HG03565 (cell line): ENCODE data around the gene ABHD12B.

Source experiments
- ATAC-seq: cut with Tn5 transposase; IDR thresholded peaks from one replicate; pipeline ENCODE4 v1.9.1; 2021; ENCODE audit warnings: mild to moderate bottlenecking, moderate library complexity; ENCODE audit not compliant: unreplicated experiment

The ABHD12B gene

GRCh38 chr14:50871914-50872732, at the start of gene ABHD12B:
TSS of gene ABHD12B (plus strand) at chr14:50872053. CDS start at chr14:50872175, 122 bp downstream.
- no peak for ATAC-seq

GRCh38 chr14:50822501-50823042, 49.3 kb upstream of the ABHD12B start:
- ATAC-seq, result no peak

- ATAC-seq, result no peak
These were observed 48.6 kb upstream of the ABHD12B start for GRCh38 chr14:50823051-50823761.

- ATAC-seq, result peak; percentile 51
These were observed 47.9 kb upstream of the ABHD12B start for GRCh38 chr14:50823762-50824636.

GRCh38 chr14:50825307-50825706, 46.5 kb upstream of the ABHD12B start:
- no peak for ATAC-seq

- ATAC-seq, result no peak
These were observed 45.2 kb upstream of the ABHD12B start for GRCh38 chr14:50826681-50827080.

- ATAC-seq, result no peak
These were observed 42.9 kb upstream of the ABHD12B start for GRCh38 chr14:50828721-50829488.

- no peak for ATAC-seq
These were observed 42.3 kb upstream of the ABHD12B start for GRCh38 chr14:50829489-50830043.

GRCh38 chr14:50830044-50830931, 41.6 kb upstream of the ABHD12B start:
- ATAC-seq, result peak; percentile 18

- peak; percentile 62 for ATAC-seq
These were observed 40.7 kb upstream of the ABHD12B start, which contains the start of gene NIN for GRCh38 chr14:50830932-50831725. TSS of gene NIN (minus strand) at chr14:50831162. CDS start at chr14:50822056, 9,106 bp downstream.

- no peak for ATAC-seq
These were observed 40.1 kb upstream of the ABHD12B start for GRCh38 chr14:50831726-50832168.

GRCh38 chr14:50832935-50833630, 38.8 kb upstream of the ABHD12B start:
- ATAC-seq, result no peak

- no peak for ATAC-seq
These were observed 37.0 kb upstream of the ABHD12B start for GRCh38 chr14:50834802-50835276.

- peak; percentile 29 for ATAC-seq
These were observed 36.6 kb upstream of the ABHD12B start for GRCh38 chr14:50835280-50835679.

- no peak for ATAC-seq
These were observed 35.3 kb upstream of the ABHD12B start for GRCh38 chr14:50836515-50836914.

- no peak for ATAC-seq
These were observed 34.6 kb upstream of the ABHD12B start for GRCh38 chr14:50837271-50837670.

GRCh38 chr14:50837850-50838470, 33.9 kb upstream of the ABHD12B start:
- no peak for ATAC-seq
